Endodermal cell (in vitro differentiated cells): ENCODE data around the gene CHKB. TPM values are rescaled to one million over a fixed set of nuclear protein-coding genes. Genes with fewer than 3 reads are reported as not detected.

Experiments
- DNase-seq: peaks from one replicate; pipeline ENCODE4 v3.0.0-alpha.2; 2017
- H3K27ac ChIP-seq: 2 replicates; pipeline ENCODE4 v1.5.1; 2013; ENCODE audit warnings: mild to moderate bottlenecking, low read depth, low read length, moderate library complexity
- H3K27me3 ChIP-seq: 2 replicates; pipeline ENCODE4 v1.6.1; 2013; ENCODE audit warnings: mild to moderate bottlenecking, low read length, moderate library complexity; ENCODE audit not compliant: insufficient read depth, control insufficient read depth, poor library complexity, severe bottlenecking
- H3K36me3 ChIP-seq: 2 replicates; pipeline ENCODE4 v1.7.0; 2013; ENCODE audit warnings: mild to moderate bottlenecking, low read length, moderate library complexity; ENCODE audit not compliant: control insufficient read depth, insufficient read depth
- H3K4me1 ChIP-seq: one replicate; pipeline ENCODE4 v1.7.0; 2013; ENCODE audit warnings: low read length; ENCODE audit not compliant: control insufficient read depth, insufficient read depth
- H3K4me3 ChIP-seq: 2 replicates; pipeline ENCODE4 v1.5.1; 2013; ENCODE audit warnings: mild to moderate bottlenecking, low read length, moderate library complexity
- H3K9ac ChIP-seq: 2 replicates; pipeline ENCODE4 v1.6.1; 2013; ENCODE audit warnings: mild to moderate bottlenecking, low read length, moderate library complexity; ENCODE audit not compliant: poor library complexity, severe bottlenecking; ENCODE audit errors: extremely low read depth
- H3K9me3 ChIP-seq: 2 replicates; pipeline ENCODE4 v1.6.1; 2013; ENCODE audit warnings: mild to moderate bottlenecking, low read length, moderate library complexity; ENCODE audit not compliant: control insufficient read depth
- H3K27ac Mint-ChIP-seq: 2 replicates; pipeline ENCODE4 v1.8.0; 2020; ENCODE audit warnings: mixed read lengths
- H3K27me3 Mint-ChIP-seq: 2 replicates; pipeline ENCODE4 v1.8.0; 2021; ENCODE audit warnings: mild to moderate bottlenecking, mixed read lengths; ENCODE audit not compliant: insufficient read depth
- H3K36me3 Mint-ChIP-seq: 2 replicates; pipeline ENCODE4 v1.8.0; 2020; ENCODE audit warnings: low read depth, mixed read lengths
- H3K4me1 Mint-ChIP-seq: 2 replicates; pipeline ENCODE4 v1.8.0; 2020; ENCODE audit warnings: mixed read lengths
- H3K4me3 Mint-ChIP-seq: 2 replicates; pipeline ENCODE4 v1.8.0; 2020; ENCODE audit warnings: mild to moderate bottlenecking, moderate library complexity, mixed read lengths
- H3K9me3 Mint-ChIP-seq: 2 replicates; pipeline ENCODE4 v1.8.0; 2020; ENCODE audit warnings: mild to moderate bottlenecking, mixed read lengths
- CTCF ChIP-seq: fragments of 200-600 bp; sonication (generic); conservative IDR thresholded peaks from 2 replicates; pipeline ENCODE4 v1.5.0; 2021; ENCODE audit warnings: antibody characterized with exemption, mild to moderate bottlenecking
- WGBS, 2 experiments: methylation state at CpG; one replicate each; pipeline versions ENCODE4 v1.1.5 to v1.1.7; 2013; ENCODE audit warnings: missing lambda C conversion rate in 2 of 2, mixed read lengths in 1 of 2; ENCODE audit not compliant: insufficient coverage in 1 of 2, insufficient read length in 1 of 2; 5-methylcytosine and 5-hydroxymethylcytosine counted together
- total RNA-seq, 2 donors: library from RNA; stranded (reverse); fragmentation: NEBNext Ultra II Directional in 1 of 2; extraction: Animal tissue kit (Norgen Biotek cat#: 25700) in 1 of 2; gene quantifications; 2 replicates in 1 of 2; 3 replicates in 1 of 2; pipeline ENCODE4 v1.2.1, GENCODE V29; 2021

Gene CHKB
- total RNA-seq, 2 donors from 2014 or later: 108 TPM

- H3K9ac ChIP-seq: no peak overlapping the region
- Mint-ChIP-seq H3K9me3 (no peaks in the 10 kb centered on the region), H3K27me3 (peaks cover 85% of the 10 kb centered on the region), H3K36me3 (no peaks in the 10 kb centered on the region), H3K27ac (no peak overlapping the region), H3K4me1 (no peaks in the 10 kb centered on the region), H3K4me3 (no peak overlapping the region)
- 92% methylated on average over 6 of the region's 6 CpGs; no CpG with 5 or more reads in 1 of the 2 experiments for WGBS, 2 experiments
- H3K4me1 ChIP-seq: no peaks in the 10 kb centered on the region
- no peak overlapping the region for H3K4me3 ChIP-seq
- H3K36me3 ChIP-seq: no peaks in the 10 kb centered on the region
- no peak overlapping the region for H3K27ac ChIP-seq
- DNase-seq: no peak
- H3K27me3 ChIP-seq: peaks cover 58% of the 10 kb centered on the region
- TF ChIP-seq CTCF: no peak
- H3K9me3 ChIP-seq: no peaks in the 10 kb centered on the region
Observed at GRCh38 chr22:50607659-50608020, 25.0 kb upstream of the CHKB start.

- Mint-ChIP-seq H3K9me3 (no peaks in the 10 kb centered on the region), H3K4me3 (no peak overlapping the region), H3K27ac (no peak overlapping the region), H3K4me1 (no peaks in the 10 kb centered on the region), H3K36me3 (no peaks in the 10 kb centered on the region), H3K27me3 (peaks cover 86% of the 10 kb centered on the region)
- H3K9me3 ChIP-seq: no peaks in the 10 kb centered on the region
- H3K4me1 ChIP-seq: no peaks in the 10 kb centered on the region
- no peaks in the 10 kb centered on the region for H3K36me3 ChIP-seq
- 88 to 91% methylated on average over 16 to 18 of the region's 18 CpGs for WGBS, 2 experiments
- H3K27me3 ChIP-seq: peaks cover 59% of the 10 kb centered on the region
- DNase-seq: peak; percentile 31
- no peak overlapping the region for H3K4me3 ChIP-seq
- no peak for TF ChIP-seq CTCF
- no peak overlapping the region for H3K9ac ChIP-seq
- no peak overlapping the region for H3K27ac ChIP-seq
Observed at GRCh38 chr22:50606946-50607658, 24.5 kb upstream of the CHKB start.

GRCh38 chr22:50606165-50606945 is 23.7 kb upstream of the CHKB start:
- H3K4me1 Mint-ChIP-seq: no peaks in the 10 kb centered on the region

More at GRCh38 chr22:50606165-50606945, 23.7 kb upstream of the CHKB start:
- Mint-ChIP-seq H3K27me3 (peaks cover 89% of the 10 kb centered on the region), H3K27ac (no peak overlapping the region), H3K9me3 (no peaks in the 10 kb centered on the region), H3K4me3 (no peak overlapping the region), H3K36me3 (no peaks in the 10 kb centered on the region)
- no peak overlapping the region for H3K27ac ChIP-seq
- H3K9ac ChIP-seq: no peak overlapping the region
- H3K36me3 ChIP-seq: no peaks in the 10 kb centered on the region
- H3K4me3 ChIP-seq: no peak overlapping the region
- 83 to 86% methylated on average over 9 to 19 of the region's 19 CpGs for WGBS, 2 experiments
- H3K27me3 ChIP-seq: peaks cover 66% of the 10 kb centered on the region
- peak; percentile 70 for DNase-seq
- no peaks in the 10 kb centered on the region for H3K9me3 ChIP-seq
- TF ChIP-seq CTCF: peak; percentile 53
- H3K4me1 ChIP-seq: no peaks in the 10 kb centered on the region
